ENCODE data around the gene LCT. TPM values are rescaled to one million over a fixed set of nuclear protein-coding genes. Genes with fewer than 3 reads are reported as not detected.
"Not testable (repeated sequence)": the region's sequence is repeated elsewhere in the genome, so short reads cannot be mapped to it uniquely, and the experiment has no call there.

The LCT gene
- total RNA-seq, 1 experiment from 2014 or later = 0.04 TPM

GRCh38 chr2:135812907-135813511 is 24.0 kb downstream of the LCT start:
- no peak overlapping the region for H2BK5ac ChIP-seq (ENCODE audit: insufficient read length, low read length)
- Mint-ChIP-seq H3K4me1 (no peaks in the 10 kb centered on the region), H3K36me3 (ENCODE audit: insufficient read depth in 1 of 3, low read depth in 3 of 3) (no peaks in the 10 kb centered on the region), H3K27ac (no peak overlapping the region), H3K27me3 (ENCODE audit: low read depth) (no peaks in the 10 kb centered on the region; the same call in 1 of the 2 replicates), H3K4me3 (no peak overlapping the region), H3K9me3 (peaks cover 0 to 6% of the 10 kb centered on the region in 2 experiments; a peak in 1 of 5 replicates)
- H3K27ac ChIP-seq (ENCODE audit: insufficient read length, low read depth, low read length) = no peak overlapping the region
- no peak overlapping the region for H3K23ac ChIP-seq (ENCODE audit: insufficient read length, low read depth, low read length)
- H2BK20ac ChIP-seq (ENCODE audit: low read depth, low read length, poor library complexity, severe bottlenecking) = no peak overlapping the region
- H2BK15ac ChIP-seq (ENCODE audit: low read depth, low read length) = no peak overlapping the region
- H3K4ac ChIP-seq (ENCODE audit: low read depth, low read length) = no peak overlapping the region
- WGBS (ENCODE audit: extremely low coverage, insufficient read length, low lambda C conversion rate) = no CpG with 5 or more reads among the region's 2 CpGs
- no peak overlapping the region for H4K8ac ChIP-seq (replicated peaks; ENCODE audit: insufficient read length, low read depth, low read length)
- no peak overlapping the region for H3K56ac ChIP-seq (ENCODE audit: insufficient read length, low read depth, low read length)
- no peaks in the 10 kb centered on the region for H3K79me2 ChIP-seq (ENCODE audit: insufficient read depth, low read length)
- no peaks in the 10 kb centered on the region for H4K20me1 ChIP-seq (ENCODE audit: control insufficient read depth, insufficient read depth, insufficient read length)
- no peak overlapping the region for H2AK5ac ChIP-seq (ENCODE audit: insufficient read length, low read length)
- no peak for DNase-seq
- no peak overlapping the region for H3K18ac ChIP-seq (ENCODE audit: insufficient read length, low read depth, low read length)
- H3K9me3 ChIP-seq (ENCODE audit: control insufficient read depth, low read depth, low read length) = no peaks in the 10 kb centered on the region
- no peaks in the 10 kb centered on the region for H3K79me1 ChIP-seq (ENCODE audit: insufficient read depth, low read depth, low read length, poor library complexity, severe bottlenecking)
- H2BK120ac ChIP-seq (ENCODE audit: low read depth, low read length, poor library complexity, severe bottlenecking) = no peak overlapping the region
- H3K27me3 ChIP-seq (ENCODE audit: insufficient read depth, low read length) = no peaks in the 10 kb centered on the region
- no peak overlapping the region for H2BK12ac ChIP-seq (ENCODE audit: insufficient read length, low read depth, low read length)
- no peaks in the 10 kb centered on the region for H3K23me2 ChIP-seq (ENCODE audit: insufficient read length, low read depth, low read length, poor library complexity, severe bottlenecking)
- no peak overlapping the region for H3K4me2 ChIP-seq (ENCODE audit: insufficient read depth, insufficient read length, low read length)
- no peak overlapping the region for H3T11ph ChIP-seq (ENCODE audit: low read length)
- H2AFZ ChIP-seq (ENCODE audit: low read length) = no peak overlapping the region
- H3K14ac ChIP-seq (ENCODE audit: insufficient read depth, low read length) = no peak overlapping the region
- no peak for TF ChIP-seq CTCF (conservative IDR thresholded peaks at IDR 0.05)
- H4K5ac ChIP-seq (ENCODE audit: insufficient read length, low read depth, low read length) = no peak overlapping the region
- no peaks in the 10 kb centered on the region for H3K4me1 ChIP-seq (ENCODE audit: insufficient read depth, low read length)
- no peak overlapping the region for H4K91ac ChIP-seq (ENCODE audit: insufficient read length, low read depth, low read length)
- H3K9ac ChIP-seq (ENCODE audit: extremely low read depth, insufficient read length, low read length) = no peak overlapping the region

- H2AK5ac ChIP-seq (ENCODE audit: insufficient read length, low read length); H2BK20ac ChIP-seq (ENCODE audit: low read depth, low read length, poor library complexity, severe bottlenecking); H2BK15ac ChIP-seq (ENCODE audit: low read depth, low read length); H4K20me1 ChIP-seq (ENCODE audit: control insufficient read depth, insufficient read depth, insufficient read length); H2BK120ac ChIP-seq (ENCODE audit: low read depth, low read length, poor library complexity, severe bottlenecking); H3K23ac ChIP-seq (ENCODE audit: insufficient read length, low read depth, low read length); H2BK12ac ChIP-seq (ENCODE audit: insufficient read length, low read depth, low read length); H3K79me2 ChIP-seq (ENCODE audit: insufficient read depth, low read length); H3K56ac ChIP-seq (ENCODE audit: insufficient read length, low read depth, low read length); H3K14ac ChIP-seq (ENCODE audit: insufficient read depth, low read length); H3K36me3 Mint-ChIP-seq (ENCODE audit: insufficient read depth in 1 of 3, low read depth in 3 of 3); DNase-seq; H3K18ac ChIP-seq (ENCODE audit: insufficient read length, low read depth, low read length); H3K23me2 ChIP-seq (ENCODE audit: insufficient read length, low read depth, low read length, poor library complexity, severe bottlenecking); H3K27ac ChIP-seq (ENCODE audit: insufficient read length, low read depth, low read length); H3K79me1 ChIP-seq (ENCODE audit: insufficient read depth, low read depth, low read length, poor library complexity, severe bottlenecking); H3K4ac ChIP-seq (ENCODE audit: low read depth, low read length); H2BK5ac ChIP-seq (ENCODE audit: insufficient read length, low read length); H3K27me3 ChIP-seq (ENCODE audit: insufficient read depth, low read length); H3K9me3 ChIP-seq (ENCODE audit: control insufficient read depth, low read depth, low read length); H3K27ac Mint-ChIP-seq; H3K4me1 ChIP-seq (ENCODE audit: insufficient read depth, low read length); H3K4me2 ChIP-seq (ENCODE audit: insufficient read depth, insufficient read length, low read length); H2AFZ ChIP-seq (ENCODE audit: low read length); H3K27me3 Mint-ChIP-seq (ENCODE audit: low read depth); H3K9me3 Mint-ChIP-seq; H3K9ac ChIP-seq (ENCODE audit: extremely low read depth, insufficient read length, low read length); H4K8ac ChIP-seq (replicated peaks; ENCODE audit: insufficient read length, low read depth, low read length); H3K4me3 Mint-ChIP-seq; H4K91ac ChIP-seq (ENCODE audit: insufficient read length, low read depth, low read length); H4K5ac ChIP-seq (ENCODE audit: insufficient read length, low read depth, low read length); H3K4me1 Mint-ChIP-seq; H3T11ph ChIP-seq (ENCODE audit: low read length): not testable (repeated sequence)
- WGBS (ENCODE audit: extremely low coverage, insufficient read length, low lambda C conversion rate) = no CpG with 5 or more reads among the region's 3 CpGs
Observed at GRCh38 chr2:135807874-135808273, 29.1 kb downstream of the LCT start.

Data from H9 (cell line).